Measurements from ENCODE around the gene CYP2F1.
"Not testable (repeated sequence)": the region's sequence is repeated elsewhere in the genome, so short reads cannot be mapped to it uniquely, and the experiment has no call there.

CYP2F1 gene, protein sequence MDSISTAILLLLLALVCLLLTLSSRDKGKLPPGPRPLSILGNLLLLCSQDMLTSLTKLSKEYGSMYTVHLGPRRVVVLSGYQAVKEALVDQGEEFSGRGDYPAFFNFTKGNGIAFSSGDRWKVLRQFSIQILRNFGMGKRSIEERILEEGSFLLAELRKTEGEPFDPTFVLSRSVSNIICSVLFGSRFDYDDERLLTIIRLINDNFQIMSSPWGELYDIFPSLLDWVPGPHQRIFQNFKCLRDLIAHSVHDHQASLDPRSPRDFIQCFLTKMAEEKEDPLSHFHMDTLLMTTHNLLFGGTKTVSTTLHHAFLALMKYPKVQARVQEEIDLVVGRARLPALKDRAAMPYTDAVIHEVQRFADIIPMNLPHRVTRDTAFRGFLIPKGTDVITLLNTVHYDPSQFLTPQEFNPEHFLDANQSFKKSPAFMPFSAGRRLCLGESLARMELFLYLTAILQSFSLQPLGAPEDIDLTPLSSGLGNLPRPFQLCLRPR

DNA sequence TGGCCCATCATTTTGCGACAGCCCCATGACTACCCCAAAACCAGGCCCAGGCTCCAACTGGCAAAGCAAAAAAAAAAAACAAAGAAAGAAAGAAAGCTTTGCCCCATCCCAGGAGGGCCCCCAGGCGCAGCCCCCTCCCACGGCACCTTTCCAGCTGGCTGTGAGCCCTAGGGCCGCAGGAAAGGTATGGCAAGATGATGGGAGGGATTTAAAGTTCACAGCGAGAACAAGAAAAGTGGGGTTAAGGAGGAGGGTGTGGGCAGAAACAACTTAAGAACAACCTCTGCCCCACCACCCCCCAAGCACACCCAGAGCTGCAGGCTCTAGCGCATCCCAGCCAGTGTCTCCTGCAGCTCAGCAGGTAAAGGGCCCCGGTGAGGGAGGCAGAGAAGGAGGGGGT, at the start of gene CYP2F1:
CYP2F1 (plus strand) TSS at position 301 of the 400 bp plus-strand sequence. CDS start 1,757 bp downstream, outside the sequence.
- no peak for DNase-seq

DNA sequence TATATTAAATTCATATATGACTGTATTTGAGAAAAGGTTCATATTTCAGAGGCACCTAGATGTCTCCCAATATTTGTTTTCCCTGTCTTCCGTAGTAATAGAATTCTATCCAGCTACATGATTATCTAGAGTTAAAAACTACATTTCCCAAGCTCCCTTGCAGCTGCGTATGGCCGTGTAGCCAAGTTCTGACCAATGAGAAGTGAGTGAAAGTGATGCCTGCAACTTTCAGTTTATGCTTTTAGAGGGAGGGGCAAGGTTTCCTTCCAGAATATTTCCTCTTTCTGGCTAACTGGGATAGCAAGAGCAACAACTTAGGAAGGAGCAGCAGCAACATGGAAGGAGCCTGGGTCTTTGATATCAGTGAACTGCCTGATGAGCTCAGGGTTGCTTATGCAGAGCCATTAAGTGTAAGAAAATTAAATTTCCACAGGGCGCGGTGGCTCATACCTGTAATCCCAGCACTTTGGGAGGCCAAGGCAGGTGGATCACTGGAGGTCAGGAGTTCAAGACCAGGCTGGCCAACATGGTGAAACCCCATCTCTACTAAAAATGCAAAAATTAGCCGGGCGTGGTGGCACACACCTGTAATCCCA, 49.2 kb upstream of the CYP2F1 start:
- DNase-seq: no peak

DNA sequence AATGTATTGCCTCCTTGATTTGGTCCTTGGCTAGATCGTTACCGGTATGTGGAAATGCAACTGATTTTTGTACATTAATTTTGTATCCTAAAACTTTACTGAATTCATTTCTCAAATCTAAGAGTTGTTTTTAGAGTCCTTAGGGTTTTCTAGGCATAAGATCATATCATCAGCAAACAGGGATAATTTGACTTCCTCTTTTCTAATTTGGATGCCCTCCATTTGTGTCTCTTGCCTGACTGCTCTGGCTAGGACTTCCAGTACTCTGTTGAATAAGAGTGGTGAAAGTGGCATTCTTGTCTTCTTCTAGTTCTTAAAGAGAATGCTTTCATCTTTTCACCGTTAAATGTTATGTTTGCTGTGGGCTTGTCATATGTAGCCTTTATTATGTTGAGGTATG, 37.9 kb upstream of the CYP2F1 start:
- DNase-seq: no peak

DNA sequence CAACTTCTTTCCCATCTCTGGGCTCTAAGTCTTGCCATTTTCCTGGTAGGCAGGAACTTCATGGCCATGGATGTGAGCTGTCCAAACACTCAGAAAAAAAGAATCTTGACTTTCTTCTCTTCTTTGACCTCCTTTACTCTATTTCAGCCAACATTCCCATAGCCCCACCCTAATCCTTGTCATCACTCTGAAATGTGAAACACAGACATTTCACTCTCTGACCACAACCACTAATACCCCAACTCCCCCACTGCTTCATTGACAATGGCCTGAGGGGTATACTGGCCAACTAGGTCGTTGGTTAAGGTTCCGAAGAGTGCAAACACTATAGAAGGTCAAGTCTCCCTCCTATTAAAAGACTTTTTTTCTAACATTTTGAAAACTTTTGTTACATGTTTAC, 30.7 kb upstream of the CYP2F1 start:
- DNase-seq: no peak

DNA sequence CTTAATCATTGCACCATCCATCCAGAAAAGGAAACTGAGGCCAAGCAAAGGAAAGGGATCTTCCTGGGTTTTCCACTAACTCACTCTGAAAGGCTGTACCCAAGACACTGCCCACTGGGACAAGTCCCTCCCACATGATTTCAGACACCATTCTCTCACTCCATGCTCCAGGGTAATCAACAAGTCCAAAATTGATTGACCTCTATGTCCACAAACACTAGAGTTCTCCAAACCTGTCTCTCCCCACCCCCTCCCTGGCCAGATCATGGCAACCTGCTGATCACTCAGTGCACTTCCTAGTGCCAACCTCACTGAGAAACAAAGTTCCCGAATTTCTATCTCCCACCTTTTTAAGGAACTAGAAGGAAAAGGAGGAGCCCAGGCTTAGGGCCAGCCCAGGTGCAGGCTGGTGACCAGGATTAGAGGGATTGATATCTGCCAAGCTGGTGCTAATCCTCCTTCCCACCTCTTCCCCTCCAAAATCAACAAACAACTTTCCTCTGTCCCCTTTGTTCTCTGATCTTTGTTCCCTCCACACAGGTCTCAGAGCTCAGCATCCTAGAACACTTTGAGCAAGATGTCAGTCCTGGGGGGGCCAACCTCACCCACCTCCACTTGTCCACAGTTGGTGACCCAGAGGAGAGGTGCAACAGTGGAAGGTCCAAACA, 28.4 kb upstream of the CYP2F1 start:
- no peak for DNase-seq

DNA sequence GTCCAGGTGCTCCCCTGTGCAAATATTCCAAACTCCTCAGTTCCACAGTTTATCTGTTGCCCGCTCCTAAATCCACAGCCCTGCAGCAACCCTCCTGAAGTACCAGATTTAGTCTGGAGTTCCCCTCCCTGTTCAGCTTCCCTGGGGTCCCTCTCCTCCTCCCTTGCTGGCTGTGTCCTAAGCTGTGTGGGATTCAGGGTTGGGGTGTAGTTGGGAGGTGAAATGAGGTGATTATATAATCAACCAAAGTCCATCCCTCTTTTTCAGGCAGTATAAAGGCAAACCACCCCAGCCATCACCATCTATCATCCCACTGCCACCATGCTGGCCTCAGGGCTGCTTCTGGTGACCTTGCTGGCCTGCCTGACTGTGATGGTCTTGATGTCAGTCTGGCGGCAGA, 26.1 kb upstream of the CYP2F1 start, which contains the start of gene CYP2A13:
CYP2A13 (plus strand) TSS at position 301 of the 400 bp plus-strand sequence; CDS start at position 322, 21 bp downstream.
- no peak for DNase-seq

DNA sequence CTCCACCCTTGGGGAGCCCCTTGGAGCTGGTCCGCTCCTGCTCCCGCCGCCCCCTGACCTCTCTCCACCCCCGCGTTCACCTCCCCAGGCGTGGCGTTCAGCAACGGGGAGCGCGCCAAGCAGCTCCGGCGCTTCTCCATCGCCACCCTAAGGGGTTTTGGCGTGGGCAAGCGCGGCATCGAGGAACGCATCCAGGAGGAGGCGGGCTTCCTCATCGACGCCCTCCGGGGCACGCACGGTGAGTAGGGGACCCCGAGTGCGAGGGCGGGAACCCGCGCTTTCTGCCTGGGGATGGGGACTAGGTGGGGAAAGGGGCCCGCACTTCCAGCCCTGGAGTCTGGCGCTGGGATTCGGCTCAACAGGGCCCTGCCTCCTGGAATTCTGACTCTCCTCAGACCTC, 24.3 kb upstream of the CYP2F1 start:
- DNase-seq: no peak

DNA sequence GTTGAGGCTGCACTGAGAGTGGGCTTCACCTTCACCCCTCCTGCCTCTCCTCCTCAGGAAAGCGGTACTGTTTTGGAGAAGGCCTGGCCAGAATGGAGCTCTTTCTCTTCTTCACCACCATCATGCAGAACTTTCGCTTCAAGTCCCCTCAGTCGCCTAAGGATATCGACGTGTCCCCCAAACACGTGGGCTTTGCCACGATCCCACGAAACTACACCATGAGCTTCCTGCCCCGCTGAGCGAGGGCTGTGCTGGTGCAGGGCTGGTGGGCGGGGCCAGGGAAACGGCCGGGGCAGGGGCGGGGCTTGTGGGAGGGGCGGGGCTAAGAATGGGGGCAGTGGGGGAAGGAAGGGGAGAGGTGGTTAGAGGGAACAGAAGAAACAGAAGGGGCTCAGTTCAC, 18.5 kb upstream of the CYP2F1 start:
- DNase-seq: no peak

DNA sequence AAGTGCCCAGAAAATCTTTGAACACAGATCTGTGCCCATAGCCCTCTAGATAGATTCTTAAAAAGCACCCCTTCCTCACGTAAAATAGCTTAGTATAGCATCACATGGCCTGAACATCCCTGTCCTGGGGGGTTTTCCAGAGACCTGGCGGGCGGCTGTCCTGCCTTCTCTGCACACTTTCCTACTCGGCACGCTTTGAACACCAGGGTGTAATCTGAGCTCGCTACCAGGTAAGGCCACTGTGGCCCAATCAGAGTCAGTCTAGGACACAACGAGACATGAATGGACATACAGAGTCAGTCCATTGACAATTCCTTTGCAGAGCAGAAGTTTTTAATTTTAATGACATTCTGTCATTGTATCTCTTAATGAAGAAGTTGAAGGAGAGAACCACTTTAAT, 17.9 kb upstream of the CYP2F1 start:
- DNase-seq: no peak

DNA sequence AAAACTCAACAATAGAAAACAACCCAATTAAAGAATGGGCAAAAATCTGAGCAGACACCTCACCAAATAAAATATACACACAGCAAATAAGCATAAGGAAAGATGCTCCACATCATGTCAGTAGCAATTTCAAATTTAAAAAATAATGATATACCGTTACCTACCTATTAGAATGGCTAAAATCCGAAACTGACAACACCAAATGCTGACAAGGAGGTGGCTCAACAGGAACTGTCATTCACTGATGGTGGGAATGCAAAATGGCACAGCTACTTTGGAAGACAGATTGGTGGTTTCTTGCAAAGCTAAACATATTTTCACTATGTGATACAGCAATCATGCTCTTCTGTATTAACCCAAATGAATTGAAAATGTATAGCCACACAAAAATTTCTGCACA, 16.9 kb upstream of the CYP2F1 start:
- DNase-seq: no peak

DNA sequence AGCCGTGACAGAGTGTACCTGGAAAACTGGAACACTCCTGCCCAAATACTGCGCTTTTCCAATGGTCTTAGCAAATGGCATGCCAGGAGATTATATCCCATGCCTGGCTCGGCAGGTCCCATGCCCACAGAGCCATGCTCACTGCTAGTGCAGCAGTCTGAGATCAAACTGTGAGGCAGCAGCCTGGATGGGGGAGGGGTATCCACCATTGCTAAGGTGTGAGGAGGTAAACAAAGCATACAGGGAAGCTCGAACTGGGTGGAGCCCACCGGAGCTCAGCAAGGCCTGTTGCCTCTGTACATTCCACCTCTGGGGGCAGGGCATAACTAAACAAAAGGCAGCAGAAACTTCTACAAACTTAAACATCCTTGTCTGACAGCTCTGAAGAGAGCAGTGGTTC, 15.5 kb upstream of the CYP2F1 start:
- no peak for DNase-seq

DNA sequence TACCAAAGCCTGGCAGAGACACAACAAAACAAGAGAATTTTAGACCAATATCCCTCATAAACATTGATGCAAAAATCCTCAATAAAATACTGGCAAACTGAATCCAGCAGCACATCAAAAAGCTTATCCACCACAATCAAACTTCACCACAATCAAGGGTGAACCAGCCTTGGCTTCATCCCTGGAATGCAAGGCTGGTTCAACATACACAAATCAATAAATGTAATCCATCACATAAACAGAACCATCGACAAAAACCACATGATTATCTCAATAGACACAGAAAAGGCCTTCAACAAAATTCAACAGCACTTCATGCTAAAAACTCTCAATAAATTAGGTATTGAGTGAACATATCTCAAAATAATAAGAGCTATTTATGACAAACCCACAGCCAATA, 12.0 kb upstream of the CYP2F1 start:
- not testable (repeated sequence) for DNase-seq

DNA sequence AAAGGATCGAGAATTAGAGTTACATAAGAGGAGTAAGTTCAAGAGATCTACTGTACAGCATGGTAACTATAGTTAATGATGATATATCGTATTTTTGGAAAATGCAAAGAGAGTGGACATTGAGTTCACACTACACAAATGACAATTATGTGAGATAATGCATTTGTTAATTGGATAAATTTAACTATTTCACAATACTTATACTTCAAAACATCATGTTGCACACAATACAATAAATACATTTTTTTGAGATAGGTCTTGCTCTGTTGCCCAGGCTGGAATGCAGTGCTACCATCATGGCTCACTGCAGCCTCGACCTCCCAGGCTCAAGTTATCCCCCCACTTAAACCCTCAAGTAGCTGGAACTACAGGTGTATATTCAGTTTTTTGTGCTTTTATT, 8.1 kb upstream of the CYP2F1 start:
- DNase-seq: no peak

DNA sequence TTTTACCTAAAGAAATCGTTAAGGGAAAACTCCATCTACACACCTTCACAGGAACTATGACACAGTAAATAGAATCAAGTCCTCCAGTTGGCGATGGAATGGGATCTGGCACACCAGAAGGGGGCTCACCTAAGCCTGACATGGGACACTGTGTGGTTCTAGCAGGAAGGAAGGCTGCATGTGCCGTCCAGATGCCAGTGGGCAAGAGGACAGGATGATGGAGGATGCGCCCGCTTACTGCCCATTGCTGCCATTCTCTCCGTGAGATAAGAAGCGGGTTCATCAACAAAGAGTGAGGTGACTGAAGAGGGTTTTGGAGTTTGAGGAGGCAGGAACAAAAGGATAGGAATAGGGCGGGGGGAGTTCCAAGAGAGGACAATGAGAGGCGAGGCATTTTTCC, 2.9 kb upstream of the CYP2F1 start:
- no peak for DNase-seq

DNA sequence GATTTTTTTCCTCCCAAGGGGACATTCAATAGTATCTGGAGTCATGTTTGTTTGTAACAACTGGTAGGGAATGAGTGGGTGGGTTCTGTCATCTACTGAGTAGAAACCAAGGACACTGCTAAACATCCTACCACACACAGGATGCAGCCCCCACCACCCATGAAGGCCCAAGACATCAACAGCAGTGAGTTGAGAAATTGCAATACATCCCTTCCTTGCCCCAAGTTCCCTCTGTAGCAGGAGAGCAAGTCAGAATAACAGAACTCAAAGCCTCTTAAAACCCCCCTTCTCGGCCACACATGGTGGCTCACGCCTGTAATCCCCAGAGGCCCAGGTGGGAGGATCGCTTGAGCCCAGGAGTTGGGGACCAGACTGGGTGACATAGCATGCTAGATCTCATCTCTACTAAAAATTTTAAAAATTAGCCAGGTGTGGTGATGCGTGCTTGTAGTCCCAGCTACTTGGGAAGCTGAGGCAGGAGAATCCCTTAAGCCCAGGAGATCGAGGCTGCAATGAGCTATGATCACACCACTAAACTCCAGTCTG, 2.4 kb upstream of the CYP2F1 start:
- DNase-seq: no peak

DNA sequence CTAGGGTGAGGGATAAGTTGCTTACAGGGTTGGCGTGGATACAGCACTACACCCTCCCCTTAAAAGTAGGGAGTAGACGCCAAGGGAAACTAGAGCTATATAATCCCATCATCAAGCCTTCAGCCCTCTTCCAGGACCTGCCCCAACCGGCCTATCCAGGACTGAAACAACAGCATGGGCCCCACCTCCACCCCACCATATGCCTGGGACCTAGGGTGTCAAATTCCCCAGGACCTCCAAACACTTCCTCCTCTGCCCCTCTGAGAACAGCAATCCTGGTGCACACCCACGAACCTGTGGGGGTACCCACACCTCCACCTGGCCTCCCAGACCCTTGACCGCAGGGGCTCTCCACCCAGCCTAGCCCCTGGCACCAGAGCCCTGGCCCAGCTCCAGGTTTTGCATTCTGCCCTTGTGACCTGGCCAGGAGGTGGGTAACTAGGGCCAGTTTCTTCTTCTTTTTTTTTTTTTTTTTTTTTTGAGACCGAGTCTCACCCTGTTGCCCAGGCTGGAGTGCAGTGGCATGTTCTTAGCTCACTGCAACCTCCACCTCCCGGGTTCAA, 1.4 kb upstream of the CYP2F1 start:
- no peak for DNase-seq

DNA sequence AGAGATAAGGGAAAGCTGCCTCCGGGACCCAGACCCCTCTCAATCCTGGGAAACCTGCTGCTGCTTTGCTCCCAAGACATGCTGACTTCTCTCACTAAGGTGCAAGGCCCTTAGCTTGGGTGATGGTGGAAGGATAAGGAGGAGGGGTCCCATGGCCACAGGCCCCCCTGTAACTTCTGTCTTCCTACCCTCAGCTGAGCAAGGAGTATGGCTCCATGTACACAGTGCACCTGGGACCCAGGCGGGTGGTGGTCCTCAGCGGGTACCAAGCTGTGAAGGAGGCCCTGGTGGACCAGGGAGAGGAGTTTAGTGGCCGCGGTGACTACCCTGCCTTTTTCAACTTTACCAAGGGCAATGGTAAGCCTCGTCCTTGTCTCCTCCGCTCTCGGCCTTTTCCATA, 2.0 kb downstream of the CYP2F1 start:
- DNase-seq: no peak

DNA sequence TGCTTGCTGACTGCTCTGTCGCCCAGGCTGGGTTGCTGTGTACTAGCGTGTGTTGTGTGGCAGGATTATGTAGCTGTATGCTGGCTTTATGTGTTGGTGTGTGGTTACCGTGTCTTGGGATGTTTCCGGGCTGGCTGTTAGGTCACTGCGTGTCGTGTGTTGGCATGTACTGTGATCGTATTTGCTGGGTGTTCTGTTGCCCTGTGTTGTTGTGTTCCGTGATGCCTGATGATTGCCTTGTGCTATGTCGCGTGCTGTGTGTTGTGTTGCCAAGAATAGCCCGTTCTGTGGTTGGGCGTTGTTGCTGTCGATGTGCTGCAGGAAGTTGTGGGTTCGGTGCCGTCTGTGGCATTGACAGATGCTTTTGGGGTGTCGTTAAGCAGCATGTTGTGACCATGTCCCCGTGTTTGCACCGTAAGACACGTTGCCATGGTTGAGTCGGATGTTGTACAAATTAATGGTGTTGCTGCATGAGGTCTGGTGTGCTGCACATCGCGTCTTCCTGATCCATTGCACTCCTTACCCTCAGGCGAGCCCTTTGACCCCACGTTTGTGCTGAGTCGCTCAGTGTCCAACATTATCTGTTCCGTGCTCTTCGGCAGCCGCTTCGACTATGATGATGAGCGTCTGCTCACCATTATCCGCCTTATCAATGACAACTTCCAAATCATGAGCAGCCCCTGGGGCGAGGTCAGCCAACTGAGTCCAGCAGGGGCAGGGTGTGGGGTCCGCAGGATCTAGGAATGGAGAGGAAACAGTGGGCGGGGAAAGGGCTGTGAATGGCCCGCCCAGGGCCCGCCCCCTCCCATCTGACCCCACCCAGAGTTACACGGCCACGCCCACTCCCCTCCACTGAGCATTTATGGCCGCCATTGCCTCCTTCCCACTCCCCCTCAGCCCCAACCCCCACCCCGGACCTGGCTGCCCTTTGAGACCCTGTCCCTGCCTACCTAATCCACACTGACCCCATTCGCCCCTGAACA, 7.0 kb downstream of the CYP2F1 start:
- not testable (repeated sequence) for DNase-seq

DNA sequence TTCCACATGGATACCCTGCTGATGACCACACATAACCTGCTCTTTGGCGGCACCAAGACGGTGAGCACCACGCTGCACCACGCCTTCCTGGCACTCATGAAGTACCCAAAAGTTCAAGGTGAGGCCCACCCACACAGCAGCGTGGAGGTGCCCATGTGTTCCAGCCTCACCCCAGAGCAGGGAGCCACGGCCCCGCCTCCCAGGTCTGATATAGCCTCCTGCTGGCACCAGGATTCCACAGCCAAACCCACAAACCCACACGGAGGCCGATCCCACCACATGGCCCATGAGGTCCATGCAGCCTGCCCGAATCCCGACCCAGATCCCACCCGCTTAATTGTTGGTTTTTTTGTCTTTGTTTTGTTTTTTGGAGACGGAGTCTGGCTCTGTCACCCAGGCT, 8.6 kb downstream of the CYP2F1 start:
- DNase-seq: not testable (repeated sequence)

DNA sequence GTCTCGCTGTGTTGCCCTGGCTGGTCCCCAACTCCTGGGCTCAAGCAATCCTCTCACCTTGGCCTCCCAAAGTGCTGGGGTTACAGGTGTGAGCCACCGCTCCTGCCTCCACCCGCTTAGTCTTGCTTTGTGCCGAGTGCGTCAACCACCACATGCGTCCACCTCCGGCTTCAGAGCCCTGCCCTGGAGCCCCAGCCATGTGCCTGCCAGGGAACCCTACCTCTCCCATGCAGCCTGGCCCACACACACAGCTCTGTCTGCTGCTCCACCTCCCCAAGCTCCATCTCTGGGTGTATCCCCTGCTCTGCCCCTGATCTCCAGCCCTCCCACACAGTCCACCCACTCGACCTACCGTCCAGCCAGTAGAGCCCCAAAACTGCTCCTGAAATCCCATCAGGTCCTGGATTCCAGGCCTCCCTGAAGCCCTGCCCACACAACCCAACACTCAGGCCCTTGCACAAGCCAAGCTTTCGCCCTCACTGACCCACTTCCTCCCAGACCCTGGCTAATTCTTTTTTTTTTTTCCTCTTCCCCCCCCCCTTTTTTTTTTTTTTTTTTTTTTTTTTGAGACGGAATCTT, 9.6 kb downstream of the CYP2F1 start:
- no peak for DNase-seq

DNA sequence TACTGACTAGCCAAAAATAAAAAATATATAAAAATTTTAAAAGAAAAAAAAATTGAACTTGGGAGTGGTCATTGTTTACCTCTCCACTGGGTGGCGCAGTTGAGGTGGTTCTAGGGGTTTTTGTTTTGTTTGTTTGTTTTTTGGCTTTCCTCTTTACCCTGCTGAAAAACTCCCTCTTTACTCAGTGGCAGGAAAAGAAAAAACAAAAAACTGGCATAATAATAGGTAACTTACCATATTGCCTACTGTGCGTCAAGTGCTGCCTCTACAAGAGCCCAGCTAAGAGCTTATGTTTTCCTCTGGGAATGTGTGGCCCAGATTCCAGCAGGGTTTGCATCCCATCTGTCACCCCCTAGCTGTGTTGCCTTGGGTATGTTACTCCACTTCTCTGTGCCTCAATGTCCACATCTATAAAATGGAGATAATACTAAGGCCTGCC, 12.6 kb downstream of the CYP2F1 start:
- DNase-seq: not testable (repeated sequence)
